GM12878 (cell line): ENCODE data around the gene PACS1. TPM values are rescaled to one million over a fixed set of nuclear protein-coding genes. Genes with fewer than 3 reads are reported as not detected.

Experiments
- ATAC-seq: fragments of 200-7000 bp; cut with Tn5 transposase; 3 replicates; pipeline ENCODE4 v1.9.1; 2020; ENCODE audit warnings: mild to moderate bottlenecking, moderate library complexity
- BruUV-seq: library from RNA; stranded (reverse); fragments of 400-500 nt; replicated peaks from 2 replicates; lab custom pipeline; 2021; lab: Mats Ljungman, UMichigan
- CTCF ChIA-PET: fragments of 300-600 bp; sonication (Branson Sonifier 250); formaldehyde crosslinking; extraction: SDS; loops from one replicate; lab custom pipeline; 2021; ENCODE audit warnings: inconsistent platforms; lab: Yijun Ruan, JAX
- POLR2A ChIA-PET: fragments of 350-600 bp; formaldehyde crosslinking; extraction: SDS; loops from one replicate; lab custom pipeline; 2021; ENCODE audit warnings: inconsistent platforms; lab: Charles Lee
- RAD21 ChIA-PET: fragments of 300-600 bp; sonication (Branson Sonifier 250); formaldehyde crosslinking; loops from one replicate; lab custom pipeline; 2023; ENCODE audit warnings: antibody characterized with exemption; ENCODE audit not compliant: unreplicated experiment; lab: Charles Lee
- SMC1A ChIA-PET: fragments of 300-600 bp; sonication (Branson Sonifier 250); formaldehyde crosslinking; loops from one replicate; lab custom pipeline; 2023; ENCODE audit not compliant: unreplicated experiment, uncharacterized antibody; lab: Charles Lee
- DNase-seq: peaks from one replicate; pipeline ENCODE4 v3.0.0-alpha.2; 2011; ENCODE audit warnings: low read depth, low spot score
- FAIRE-seq: peaks from 3 replicates; lab custom pipeline; 2011; peaks lifted over from hg19 to GRCh38; lab: Jason Lieb, UNC
- H2AFZ ChIP-seq: 2 replicates; pipeline ENCODE4 v1.6.0; 2011; ENCODE audit warnings: low read depth, low read length, control low read depth; ENCODE audit not compliant: control insufficient read depth
- H3K27ac ChIP-seq: 2 replicates; pipeline ENCODE4 v1.5.1; 2011; ENCODE audit warnings: control low read depth; ENCODE audit not compliant: control insufficient read depth, insufficient read depth
- H3K27me3 ChIP-seq, 2 experiments: replicated peaks in 1 of 2; 2 replicates each; pipeline versions ENCODE4 v1.6.0 to v1.6.1; 2011; ENCODE audit warnings: low read length in 1 of 2; ENCODE audit not compliant: control insufficient read depth in 2 of 2, insufficient read depth in 2 of 2
- H3K36me3 ChIP-seq, 2 experiments: 2 replicates each; pipeline ENCODE4 v1.5.1; 2011; ENCODE audit warnings: low read length in 1 of 2; ENCODE audit not compliant: control insufficient read depth in 2 of 2, insufficient read depth in 2 of 2
- H3K4me1 ChIP-seq: 2 replicates; pipeline ENCODE4 v1.6.1; 2011; ENCODE audit warnings: mild to moderate bottlenecking, low read length, moderate library complexity, mixed read lengths; ENCODE audit not compliant: control insufficient read depth, insufficient read depth
- H3K4me2 ChIP-seq: 2 replicates; pipeline ENCODE4 v1.6.0; 2011; ENCODE audit warnings: control low read depth; ENCODE audit not compliant: control insufficient read depth, insufficient read depth
- H3K4me3 ChIP-seq: fragments of 200-600 bp; sonication (generic); 2 replicates; pipeline ENCODE4 v1.5.1; 2016
- H3K79me2 ChIP-seq: 2 replicates; pipeline ENCODE4 v1.6.0; 2011; ENCODE audit warnings: low read length; ENCODE audit not compliant: control insufficient read depth, insufficient read depth
- H3K9ac ChIP-seq: 2 replicates; pipeline ENCODE4 v1.8.0; 2011; ENCODE audit warnings: low read length, control low read depth, mixed read lengths; ENCODE audit not compliant: control insufficient read depth, insufficient read depth
- H3K9me3 ChIP-seq: replicated peaks from 3 replicates; pipeline ENCODE4 v1.5.1; 2011; ENCODE audit warnings: mild to moderate bottlenecking, low read length; ENCODE audit not compliant: control insufficient read depth, insufficient read depth
- H4K20me1 ChIP-seq: 2 replicates; pipeline ENCODE4 v1.6.0; 2011; ENCODE audit not compliant: control insufficient read depth, insufficient read depth
- ZNF622 ChIP-seq: fragments of 450-650 bp; IDR thresholded peaks from 2 replicates; pipeline ENCODE4 v1.6.1; 2017; ENCODE audit warnings: mild to moderate bottlenecking, inconsistent platforms
- WGBS: methylation state at CpG from one replicate; pipeline ENCODE4 v1.1.6; 2016; ENCODE audit warnings: low lambda C conversion rate; ENCODE audit not compliant: insufficient replicate concordance, insufficient coverage; ENCODE audit errors: missing lambda C conversion rate; 5-methylcytosine and 5-hydroxymethylcytosine counted together
- in situ Hi-C: fragments of 300-500 bp; cut with MboI; formaldehyde crosslinking; loops from 9 replicates; pipeline ENCODE4 v1.14.3; 2018; ENCODE audit warnings: mixed read lengths
- intact Hi-C: fragments of 100-400 bp; cut with micrococcal nuclease; formaldehyde crosslinking; loops from one replicate; pipeline ENCODE4 v1.14.2; 2022; ENCODE audit not compliant: unreplicated experiment
- polyA plus RNA-seq, 11 experiments: library from polyadenylated mRNA; depleted of rRNA in 4 of 11; unstranded in 6 of 11; stranded (reverse) in 5 of 11; fragments of >200 nt; fragmentation: Nextera tagmentation in 4 of 11; fragmentation: Illumina TruSeq in 1 of 11; extraction: Ambion mirVana in 4 of 11; extraction: Trizol in 1 of 11; gene quantifications; 1 replicate in 1 of 11; 2 replicates in 10 of 11; pipeline versions ENCODE4 v1.2.1 to v1.2.3, GENCODE V29; 2011 to 2016; ENCODE audit warnings: inconsistent platforms in 2 of 11, missing spikeins in 2 of 11, low read depth in 1 of 11
- total RNA-seq, 4 experiments: library from RNA; depleted of rRNA in 3 of 4; stranded (reverse); fragments of >200 nt in 3 of 4; fragmentation: Illumina TruSeq in 1 of 4; extraction: Trizol in 1 of 4; gene quantifications; 2 replicates each; pipeline versions ENCODE4 v1.2.1 to v1.2.3, GENCODE V29; 2013 to 2021
- TF ChIP-seq, protein P1 (sequence below): fragments of 450-650 bp; formaldehyde crosslinking; IDR thresholded peaks from 2 replicates; pipeline ENCODE4 v1.5.0; 2022; ENCODE audit warnings: mild to moderate bottlenecking, missing genetic modification characterization

Gene PACS1
- total and polyA plus RNA-seq, 10 of the 15 experiments (the other 5 are each of a cell fraction or from before 2014, with no cell fraction given): 1.1 to 74.3 (median 17.9) TPM

GRCh38 chr11:66219846-66220565 is 149.9 kb downstream of the PACS1 start:
- no peaks in the 10 kb centered on the region for H3K9me3 ChIP-seq
- in situ Hi-C loops: no loop called here
- H3K79me2 ChIP-seq: no peaks in the 10 kb centered on the region
- intact Hi-C loops: loop anchor here (5.0 kb wide), 1 partner anchor 148 kb away; the partner anchor contains the start of gene PACS1
- H3K36me3 ChIP-seq: peaks cover 20 to 49% of the 10 kb centered on the region in 2 experiments
- ATAC-seq (no peak), DNase-seq (no peak), FAIRE-seq (no peak)
- TF ChIP-seq ZNF622: no peak
- H3K4me3 ChIP-seq: no peak overlapping the region
- H2AFZ ChIP-seq: no peak overlapping the region
- H4K20me1 ChIP-seq: no peaks in the 10 kb centered on the region
- 96% methylated on average over 19 of the region's 19 CpGs for WGBS
- SMC1A ChIA-PET: interaction anchor here (0.8 to 3.7 kb wide), 4 partner anchors 50 to 84 kb away, joined by 3 to 37 read pairs (median 3); no protein-coding TSS in a partner anchor
- RAD21 ChIA-PET: interaction anchor here (1.8 kb wide), 1 partner anchor 84 kb away, joined by 5 read pairs; no protein-coding TSS in a partner anchor
- BruUV-seq: no TSS peak
- POLR2A ChIA-PET: no interaction called here
- CTCF ChIA-PET: interaction anchor here (1.4 to 3.2 kb wide), 4 partner anchors 35 to 152 kb away, joined by 4 to 46 read pairs (median 14); no protein-coding TSS in a partner anchor
- H3K27ac ChIP-seq: no peak overlapping the region
- no peak overlapping the region for H3K9ac ChIP-seq
- no peaks in the 10 kb centered on the region for H3K27me3 ChIP-seq
- no peak overlapping the region for H3K4me2 ChIP-seq
- peaks cover 17% of the 10 kb centered on the region for H3K4me1 ChIP-seq

DNA sequence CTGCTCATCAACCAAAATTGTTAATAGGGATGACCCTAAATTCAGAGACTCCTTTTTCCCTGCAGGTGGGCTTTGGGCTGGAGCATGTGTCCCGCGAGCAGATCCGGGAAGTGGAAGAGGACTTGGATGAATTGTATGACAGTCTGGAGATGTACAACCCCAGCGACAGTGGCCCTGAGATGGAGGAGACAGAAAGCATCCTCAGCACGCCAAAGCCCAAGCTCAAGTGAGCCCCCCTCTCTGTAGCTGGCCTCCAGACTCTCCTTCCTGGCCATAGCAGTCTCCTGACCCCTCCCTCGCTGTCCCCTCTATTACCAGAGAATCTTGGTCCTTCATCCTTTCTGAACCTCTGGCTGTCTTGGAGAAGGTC is 150.5 kb downstream of the PACS1 start:
- no peak overlapping the region for H3K9ac ChIP-seq
- no peak for DNase-seq
- in situ Hi-C loops: no loop called here
- no peak overlapping the region for H2AFZ ChIP-seq
- SMC1A ChIA-PET: interaction anchor here (0.8 to 3.7 kb wide), 6 partner anchors 48 to 152 kb away, joined by 3 to 37 read pairs (median 3); partner anchors contain the start of gene RAB1B
- H3K4me2 ChIP-seq: no peak overlapping the region
- no peak for FAIRE-seq
- TF ChIP-seq, protein P1, sequence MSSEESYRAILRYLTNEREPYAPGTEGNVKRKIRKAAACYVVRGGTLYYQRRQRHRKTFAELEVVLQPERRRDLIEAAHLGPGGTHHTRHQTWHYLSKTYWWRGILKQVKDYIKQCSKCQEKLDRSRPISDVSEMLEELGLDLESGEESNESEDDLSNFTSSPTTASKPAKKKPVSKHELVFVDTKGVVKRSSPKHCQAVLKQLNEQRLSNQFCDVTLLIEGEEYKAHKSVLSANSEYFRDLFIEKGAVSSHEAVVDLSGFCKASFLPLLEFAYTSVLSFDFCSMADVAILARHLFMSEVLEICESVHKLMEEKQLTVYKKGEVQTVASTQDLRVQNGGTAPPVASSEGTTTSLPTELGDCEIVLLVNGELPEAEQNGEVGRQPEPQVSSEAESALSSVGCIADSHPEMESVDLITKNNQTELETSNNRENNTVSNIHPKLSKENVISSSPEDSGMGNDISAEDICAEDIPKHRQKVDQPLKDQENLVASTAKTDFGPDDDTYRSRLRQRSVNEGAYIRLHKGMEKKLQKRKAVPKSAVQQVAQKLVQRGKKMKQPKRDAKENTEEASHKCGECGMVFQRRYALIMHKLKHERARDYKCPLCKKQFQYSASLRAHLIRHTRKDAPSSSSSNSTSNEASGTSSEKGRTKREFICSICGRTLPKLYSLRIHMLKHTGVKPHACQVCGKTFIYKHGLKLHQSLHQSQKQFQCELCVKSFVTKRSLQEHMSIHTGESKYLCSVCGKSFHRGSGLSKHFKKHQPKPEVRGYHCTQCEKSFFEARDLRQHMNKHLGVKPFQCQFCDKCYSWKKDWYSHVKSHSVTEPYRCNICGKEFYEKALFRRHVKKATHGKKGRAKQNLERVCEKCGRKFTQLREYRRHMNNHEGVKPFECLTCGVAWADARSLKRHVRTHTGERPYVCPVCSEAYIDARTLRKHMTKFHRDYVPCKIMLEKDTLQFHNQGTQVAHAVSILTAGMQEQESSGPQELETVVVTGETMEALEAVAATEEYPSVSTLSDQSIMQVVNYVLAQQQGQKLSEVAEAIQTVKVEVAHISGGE (CRISPR knock-in tag): no peak
- BruUV-seq: no TSS peak
- H3K9me3 ChIP-seq: no peaks in the 10 kb centered on the region
- intact Hi-C loops: loop anchor here (5.0 kb wide), 1 partner anchor 148 kb away; the partner anchor contains the start of gene PACS1
- no peaks in the 10 kb centered on the region for H3K27me3 ChIP-seq
- no peak for ATAC-seq
- no peak overlapping the region for H3K27ac ChIP-seq
- CTCF ChIA-PET: interaction anchor here (0.9 to 3.9 kb wide), 7 partner anchors 35 to 236 kb away, joined by 3 to 46 read pairs (median 11); no protein-coding TSS in a partner anchor
- RAD21 ChIA-PET: interaction anchor here (0.6 to 2.2 kb wide), 5 partner anchors 43 to 143 kb away, joined by 3 to 8 read pairs (median 3); no protein-coding TSS in a partner anchor
- H3K4me1 ChIP-seq: peaks cover 17% of the 10 kb centered on the region
- POLR2A ChIA-PET: no interaction called here
- WGBS: 99% methylated on average over 6 of the region's 6 CpGs
- H3K36me3 ChIP-seq: peaks cover 20 to 54% of the 10 kb centered on the region in 2 experiments
- no peaks in the 10 kb centered on the region for H4K20me1 ChIP-seq
- no peaks in the 10 kb centered on the region for H3K79me2 ChIP-seq
- H3K4me3 ChIP-seq: no peak overlapping the region
